GM12878 (cell line): ENCODE measurements around the gene PLEKHG2. TPM values are rescaled to one million over a fixed set of nuclear protein-coding genes. Genes with fewer than 3 reads are reported as not detected.
A peak's percentile ranks its signal among the peaks of the same experiment; 100 is the strongest.

Source experiments
- BCL3 ChIP-seq: IDR thresholded peaks from 2 replicates; pipeline ENCODE4 v1.6.1; 2011; ENCODE audit warnings: borderline replicate concordance, low read depth, mild to moderate bottlenecking, moderate library complexity, low read length; ENCODE audit not compliant: insufficient read depth, poor library complexity, severe bottlenecking
- BMI1 ChIP-seq: fragments of 450-650 bp; IDR thresholded peaks from 2 replicates; pipeline ENCODE4 v1.6.1; 2016; ENCODE audit warnings: mild to moderate bottlenecking, moderate library complexity, borderline replicate concordance
- CBX5 ChIP-seq: sonication (generic); IDR thresholded peaks from 2 replicates; pipeline ENCODE4 v1.6.1; 2016; ENCODE audit warnings: low read depth, moderate library complexity, mild to moderate bottlenecking, inconsistent platforms
- EGR1 ChIP-seq, 2 experiments: IDR thresholded peaks; 1 replicate in 1 of 2; 2 replicates in 1 of 2; pipeline ENCODE4 v1.6.1; 2011 to 2012; ENCODE audit warnings: low read depth in 2 of 2, low read length in 2 of 2, borderline replicate concordance in 1 of 2, mild to moderate bottlenecking in 1 of 2, moderate library complexity in 1 of 2
- IKZF1 ChIP-seq: fragments of 450-650 bp; conservative IDR thresholded peaks from 2 replicates; pipeline ENCODE4 v1.6.1; 2017; ENCODE audit warnings: antibody characterized with exemption, mild to moderate bottlenecking
- IRF5 ChIP-seq: fragments of 450-650 bp; IDR thresholded peaks from 2 replicates; pipeline ENCODE4 v1.6.1; 2017; ENCODE audit warnings: borderline replicate concordance
- LARP7 ChIP-seq: fragments of 450-650 bp; IDR thresholded peaks from 2 replicates; pipeline ENCODE4 v1.6.1; 2017; ENCODE audit warnings: mild to moderate bottlenecking
- MTA2 ChIP-seq: fragments of 450-650 bp; IDR thresholded peaks from 2 replicates; pipeline ENCODE4 v1.6.1; 2016; ENCODE audit warnings: low read depth, mild to moderate bottlenecking, moderate library complexity
- POU2F2 ChIP-seq: IDR thresholded peaks from 3 replicates; pipeline ENCODE4 v1.6.1; 2011; ENCODE audit warnings: low read depth, mild to moderate bottlenecking, low read length, borderline replicate concordance
- RELB ChIP-seq: fragments of 450-650 bp; IDR thresholded peaks from 2 replicates; pipeline ENCODE4 v1.6.1; 2017; ENCODE audit warnings: low read depth, mild to moderate bottlenecking, moderate library complexity
- SIN3A ChIP-seq: IDR thresholded peaks from 2 replicates; pipeline ENCODE4 v1.6.1; 2012; ENCODE audit warnings: low read depth, low read length, improper control_type of control experiment
- SP1 ChIP-seq: IDR thresholded peaks from one replicate; pipeline ENCODE4 v1.6.1; 2011; ENCODE audit warnings: low read depth, low read length
- SPI1 ChIP-seq: IDR thresholded peaks from 2 replicates; pipeline ENCODE4 v1.6.1; 2011; ENCODE audit warnings: low read depth, mild to moderate bottlenecking, low read length, moderate library complexity, borderline replicate concordance; ENCODE audit not compliant: insufficient read depth
- YBX1 ChIP-seq: fragments of 450-650 bp; IDR thresholded peaks from 2 replicates; pipeline ENCODE4 v1.6.1; 2016; ENCODE audit warnings: antibody characterized with exemption
- ZBTB11 ChIP-seq: fragments of 450-650 bp; formaldehyde crosslinking; IDR thresholded peaks from 2 replicates; pipeline ENCODE4 v1.5.0; 2022; ENCODE audit warnings: mild to moderate bottlenecking, missing genetic modification characterization
- ZBTB4 ChIP-seq: fragments of 450-650 bp; formaldehyde crosslinking; IDR thresholded peaks from 2 replicates; pipeline ENCODE4 v1.4.0; 2022; ENCODE audit warnings: mild to moderate bottlenecking, moderate library complexity
- ZNF207 ChIP-seq: fragments of 450-650 bp; IDR thresholded peaks from 2 replicates; pipeline ENCODE4 v1.6.1; 2014; ENCODE audit warnings: antibody characterized with exemption, mild to moderate bottlenecking, borderline replicate concordance
- polyA plus RNA-seq, 11 experiments: library from polyadenylated mRNA; depleted of rRNA in 4 of 11; unstranded in 6 of 11; stranded (reverse) in 5 of 11; fragments of >200 nt; fragmentation: Nextera tagmentation in 4 of 11; fragmentation: Illumina TruSeq in 1 of 11; extraction: Ambion mirVana in 4 of 11; extraction: Trizol in 1 of 11; gene quantifications; 1 replicate in 1 of 11; 2 replicates in 10 of 11; pipeline versions ENCODE4 v1.2.1 to v1.2.3, GENCODE V29; 2011 to 2016; ENCODE audit warnings: inconsistent platforms in 2 of 11, missing spikeins in 2 of 11, low read depth in 1 of 11
- total RNA-seq, 4 experiments: library from RNA; depleted of rRNA in 3 of 4; stranded (reverse); fragments of >200 nt in 3 of 4; fragmentation: Illumina TruSeq in 1 of 4; extraction: Trizol in 1 of 4; gene quantifications; 2 replicates each; pipeline versions ENCODE4 v1.2.1 to v1.2.3, GENCODE V29; 2013 to 2021

The PLEKHG2 gene
- total and polyA plus RNA-seq, 10 of the 15 experiments (the other 5 are each of a cell fraction or from before 2014, with no cell fraction given), result 3.0 to 62.5 (median 17.2) TPM

- no peak for TF ChIP-seq ZBTB11
- no peak for TF ChIP-seq SIN3A
- peak; percentile 93 for TF ChIP-seq SPI1
- peak; percentile 81 for TF ChIP-seq LARP7
- TF ChIP-seq IRF5, result peak; percentile 69; the same call in 1 of the 2 replicates
- TF ChIP-seq POU2F2, result peak; percentile 86; the same call in 1 of the 3 replicates
- no peak for TF ChIP-seq ZBTB4
- TF ChIP-seq CBX5, result no peak
- no peak; a peak in 1 of 3 replicates for TF ChIP-seq EGR1 (IDR thresholded peaks at IDR 0.05; ENCODE audit: borderline replicate concordance in 1 of 2, low read depth in 2 of 2, low read length in 2 of 2)
- peak; percentile 65 for TF ChIP-seq SP1
- peak; percentile 35 for TF ChIP-seq BCL3
- peak; percentile 66; the same call in 1 of the 2 replicates for TF ChIP-seq ZNF207
- peak; percentile 86; the same call in 1 of the 2 replicates for TF ChIP-seq YBX1
- TF ChIP-seq RELB, result peak; percentile 98
- peak; percentile 92 for TF ChIP-seq MTA2
- TF ChIP-seq IKZF1, result peak; percentile 98
- peak; percentile 70 for TF ChIP-seq BMI1
Measured at GRCh38 chr19:39410017-39410830, 2.2 kb upstream of the PLEKHG2 start (continued).
